ENCODE measurements around the gene SORBS1.

DNA sequence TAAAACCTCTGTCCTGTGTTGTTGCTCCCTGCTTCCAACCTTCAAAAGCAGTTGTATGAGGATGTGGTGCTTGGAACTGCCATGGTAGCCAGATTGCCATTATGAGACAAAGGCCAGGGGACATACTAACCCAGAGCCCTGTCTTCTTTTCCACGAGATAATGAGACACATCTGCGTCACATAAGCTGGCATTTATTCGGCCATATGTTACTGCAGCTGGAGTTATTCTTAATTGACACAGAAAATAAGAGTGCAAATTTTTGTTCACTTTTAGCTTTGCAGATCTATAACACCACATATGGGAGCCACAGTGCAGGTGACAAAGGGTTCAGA, 254.9 kb downstream of the SORBS1 start:
- TF ChIP-seq CTCF (conservative IDR thresholded peaks at IDR 0.05; ENCODE audit: low read length) (no peak), EZH2phosphoT487 (IDR thresholded peaks at IDR 0.05; ENCODE audit: borderline replicate concordance, low read depth, low read length) (no peak)
